K562 (cell line): Measurements from ENCODE around the gene SYT8. TPM values are rescaled to one million over a fixed set of nuclear protein-coding genes. Genes with fewer than 3 reads are reported as not detected.

ENCODE experiments used
- ATAC-seq: fragments of 200-7000 bp; cut with Tn5 transposase; 3 replicates; pipeline ENCODE4 v1.9.1; 2020; ENCODE audit warnings: moderate library complexity
- BruUV-seq: library from RNA; stranded (reverse); fragments of 400-500 nt; replicated peaks from 2 replicates; lab custom pipeline; 2021; lab: Mats Ljungman, UMichigan
- CTCF ChIA-PET: fragments of 300-600 bp; formaldehyde crosslinking; extraction: SDS; loops from one replicate; lab custom pipeline; 2021; ENCODE audit warnings: low intra/inter-chr PET ratio; lab: Yijun Ruan, JAX
- POLR2A ChIA-PET: fragments of 300-600, 350-650 bp; sonication (Branson Sonifier 250); formaldehyde crosslinking; extraction: SDS; loops from one replicate; lab custom pipeline; 2021; ENCODE audit warnings: antibody characterized with exemption, inconsistent platforms; lab: Yijun Ruan, JAX
- DNase-seq, 4 experiments: peaks; one replicate each; pipeline versions ENCODE4 v3.0.0 to v3.0.0-alpha.2; 2011 to 2018; ENCODE audit warnings: low spot score in 3 of 4, mixed read lengths in 3 of 4; ENCODE audit errors: extremely low read depth in 1 of 4
- FAIRE-seq: peaks from 2 replicates; lab custom pipeline; 2011; peaks lifted over from hg19 to GRCh38; lab: Jason Lieb, UNC
- H2AFZ ChIP-seq: 2 replicates; pipeline ENCODE4 v1.6.0; 2011; ENCODE audit warnings: low read depth, low read length, control low read depth, inconsistent platforms
- H3K27ac ChIP-seq: fragments of 200-600 bp; 3 replicates; pipeline ENCODE4 v1.8.0; 2011; ENCODE audit warnings: low read depth, mild to moderate bottlenecking, control low read depth, inconsistent platforms, low read length, moderate library complexity, mixed read lengths; ENCODE audit errors: extremely low read depth
- H3K27me3 ChIP-seq, 2 experiments: fragments of 300-600 bp in 1 of 2; 2 replicates in 1 of 2; 3 replicates in 1 of 2; pipeline versions ENCODE4 v1.6.0 to v1.8.0; 2011; ENCODE audit warnings: inconsistent platforms in 2 of 2, low read length in 2 of 2, mild to moderate bottlenecking in 1 of 2, mixed read lengths in 1 of 2, moderate library complexity in 1 of 2; ENCODE audit not compliant: control insufficient read depth in 2 of 2, insufficient read depth in 2 of 2
- H3K36me3 ChIP-seq: fragments of 300-600 bp; 3 replicates; pipeline ENCODE4 v1.8.0; 2011; ENCODE audit warnings: mild to moderate bottlenecking, low read length, inconsistent platforms; ENCODE audit not compliant: control insufficient read depth, insufficient read depth
- H3K4me1 ChIP-seq, 2 experiments: fragments of 200-600 bp in 1 of 2; replicated peaks in 1 of 2; 2 replicates in 1 of 2; 3 replicates in 1 of 2; pipeline versions ENCODE4 v1.5.1 to v1.8.0; 2011; ENCODE audit warnings: inconsistent platforms in 2 of 2, low read length in 2 of 2, mild to moderate bottlenecking in 1 of 2, mixed read lengths in 1 of 2, moderate library complexity in 1 of 2; ENCODE audit not compliant: control insufficient read depth in 2 of 2, insufficient read depth in 2 of 2
- H3K4me2 ChIP-seq: 2 replicates; pipeline ENCODE4 v1.6.1; 2011; ENCODE audit warnings: low read length, control low read depth, inconsistent platforms, mixed read lengths; ENCODE audit not compliant: insufficient read depth
- H3K4me3 ChIP-seq: fragments of 200-600 bp; sonication (generic), shearing (Covaris generic); 2 replicates; pipeline ENCODE4 v1.5.1; 2016; ENCODE audit warnings: control low read depth, inconsistent platforms
- H3K79me2 ChIP-seq: fragments of 200-600 bp; 3 replicates; pipeline ENCODE4 v1.8.0; 2011; ENCODE audit warnings: low read length, inconsistent platforms; ENCODE audit not compliant: control insufficient read depth, insufficient read depth
- H3K9ac ChIP-seq, 2 experiments: 2 replicates each; pipeline versions ENCODE4 v1.6.0 to v1.6.1; 2011; ENCODE audit warnings: low read depth in 2 of 2, low read length in 2 of 2, control low read depth in 1 of 2, inconsistent platforms in 1 of 2, mild to moderate bottlenecking in 1 of 2, mixed read lengths in 1 of 2; ENCODE audit not compliant: insufficient read depth in 1 of 2
- H3K9me1 ChIP-seq: one replicate; pipeline ENCODE4 v1.6.0; 2011; ENCODE audit warnings: inconsistent platforms, mild to moderate bottlenecking, low read length, moderate library complexity; ENCODE audit not compliant: control insufficient read depth, insufficient read depth
- H3K9me3 ChIP-seq: replicated peaks from 2 replicates; pipeline ENCODE4 v1.5.1; 2011; ENCODE audit warnings: low read depth, low read length, inconsistent platforms; ENCODE audit not compliant: control insufficient read depth, insufficient read depth
- H4K20me1 ChIP-seq: replicated peaks from 2 replicates; pipeline ENCODE4 v1.6.1; 2011; ENCODE audit warnings: low read length, inconsistent platforms, mixed read lengths; ENCODE audit not compliant: control insufficient read depth, insufficient read depth
- ARID2 ChIP-seq: fragments of 450-650 bp; IDR thresholded peaks from 2 replicates; pipeline ENCODE4 v1.6.1; 2017; ENCODE audit warnings: antibody characterized with exemption, mild to moderate bottlenecking
- E2F3 ChIP-seq: fragments of 250-450 bp; sonication (Bioruptor Pico); IDR thresholded peaks from 2 replicates; pipeline ENCODE4 v1.4.0; 2020; ENCODE audit warnings: mild to moderate bottlenecking
- EHMT2 ChIP-seq: fragments of 450-650 bp; IDR thresholded peaks from 2 replicates; pipeline ENCODE4 v1.6.1; 2018; ENCODE audit warnings: antibody characterized with exemption
- FIP1L1 ChIP-seq: fragments of 200-400 bp; formaldehyde crosslinking; IDR thresholded peaks from 2 replicates; pipeline ENCODE4 v1.6.1; 2018; ENCODE audit warnings: mild to moderate bottlenecking, low read depth, low read length; ENCODE audit not compliant: poor library complexity, severe bottlenecking
- HDAC6 ChIP-seq: IDR thresholded peaks from 2 replicates; pipeline ENCODE4 v1.6.1; 2012; ENCODE audit warnings: low read depth, mild to moderate bottlenecking, control low read depth, inconsistent platforms, low read length, moderate library complexity
- SREBF1 ChIP-seq: fragments of 150-350 bp; IDR thresholded peaks from 2 replicates; pipeline ENCODE4 v1.6.1; 2014; ENCODE audit warnings: antibody characterized with exemption, low read depth, low read length, borderline replicate concordance
- TRIM24 ChIP-seq, 2 experiments: fragments of 450-650 bp; IDR thresholded peaks; 2 replicates each; pipeline ENCODE4 v1.6.1; 2016
- ZKSCAN3 ChIP-seq: fragments of 250-450 bp; sonication (Bioruptor Pico); IDR thresholded peaks from 2 replicates; pipeline ENCODE4 v1.4.0; 2020
- ZNF57 ChIP-seq: fragments of 450-650 bp; formaldehyde crosslinking; IDR thresholded peaks from 2 replicates; pipeline ENCODE4 v1.4.0; 2020; ENCODE audit warnings: mild to moderate bottlenecking, moderate library complexity
- ZNF780A ChIP-seq: fragments of 250-450 bp; sonication (Bioruptor Pico); IDR thresholded peaks from 2 replicates; pipeline ENCODE4 v1.5.0; 2021; ENCODE audit warnings: mild to moderate bottlenecking
- ZZZ3 ChIP-seq: fragments of 450-650 bp; IDR thresholded peaks from 2 replicates; pipeline ENCODE4 v1.6.1; 2016; ENCODE audit warnings: antibody characterized with exemption, mild to moderate bottlenecking, moderate library complexity
- WGBS: fragments of 100-300 bp; shearing (Covaris generic); methylation state at CpG from one replicate; pipeline ENCODE4 v1.1.6; 2016; ENCODE audit warnings: low coverage, mixed read lengths; ENCODE audit not compliant: insufficient coverage; ENCODE audit errors: missing lambda C conversion rate; 5-methylcytosine and 5-hydroxymethylcytosine counted together
- in situ Hi-C: fragments of 300-500 bp; cut with MboI; formaldehyde crosslinking; loops from 4 replicates; pipeline ENCODE4 v1.15.0; 2018; ENCODE audit warnings: inconsistent platforms, mixed read lengths
- intact Hi-C: fragments of 100-400 bp; cut with micrococcal nuclease; formaldehyde crosslinking; loops from 2 replicates; pipeline ENCODE4 v1.14.2; 2022
- polyA plus RNA-seq, 8 experiments: library from polyadenylated mRNA; depleted of rRNA in 4 of 8; stranded (reverse) in 5 of 8; unstranded in 3 of 8; fragments of >200 nt; fragmentation: Nextera tagmentation in 2 of 8; fragmentation: Illumina TruSeq in 1 of 8; extraction: Ambion mirVana in 2 of 8; extraction: Trizol in 1 of 8; gene quantifications; 2 replicates each; pipeline versions ENCODE4 v1.2.1 to v1.2.3, GENCODE V29; 2011 to 2014; ENCODE audit warnings: inconsistent platforms in 1 of 8, missing spikeins in 1 of 8
- total RNA-seq, 7 experiments: library from RNA; depleted of rRNA in 6 of 7; stranded (reverse); fragments of >200 nt in 6 of 7; fragmentation: Illumina TruSeq in 2 of 7; extraction: Trizol in 2 of 7; gene quantifications; 2 replicates each; pipeline versions ENCODE4 v1.2.1 to v1.2.3, GENCODE V29; 2011 to 2021; ENCODE audit warnings: low replicate concordance in 1 of 7
- TF ChIP-seq, protein P1 (sequence below): IDR thresholded peaks from 2 replicates; pipeline ENCODE4 v1.6.1; 2011; ENCODE audit not compliant: insufficient read length; ENCODE audit errors: extremely low read depth
- TF ChIP-seq, protein P2 (sequence below), 2 experiments: fragments of 450-650 bp in 1 of 2; sonication (generic) in 1 of 2; formaldehyde crosslinking; conservative IDR thresholded peaks; 2 replicates each; pipeline versions ENCODE4 v1.4.0 to v1.8.1; 2020 to 2022; ENCODE audit warnings: mild to moderate bottlenecking in 1 of 2, missing genetic modification reagents in 1 of 2
- TF ChIP-seq, protein P3 (sequence below): sonication (generic); formaldehyde crosslinking; IDR thresholded peaks from 2 replicates; pipeline ENCODE4 v1.5.0; 2020; ENCODE audit warnings: missing genetic modification reagents
- TF ChIP-seq, protein P4 (sequence below): fragments of 150-350 bp; conservative IDR thresholded peaks from 2 replicates; pipeline ENCODE4 v1.6.1; 2014; ENCODE audit warnings: low read length
- TF ChIP-seq, protein P5 (sequence below): fragments of 450-650 bp; IDR thresholded peaks from 2 replicates; pipeline ENCODE4 v1.6.1; 2016; ENCODE audit warnings: low read depth, mild to moderate bottlenecking, moderate library complexity

Gene SYT8
- total and polyA plus RNA-seq, 9 of the 15 experiments (the other 6 are each of a cell fraction or from before 2014, with no cell fraction given) = not detected

- BruUV-seq = no TSS peak
- intact Hi-C loops (no loop called here), in situ Hi-C loops (no loop called here)
- ChIA-PET POLR2A (no interaction called here), CTCF (no interaction called here)
- Histone ChIP-seq H3K27me3 (peaks cover 0 to 53% of the 10 kb centered on the region in 2 experiments; a peak in 3 of 5 replicates), H3K9ac (peak overlapping the region in 1 of 2 experiments; percentile 81; a peak in 1 of 4 replicates), H3K9me1 (no peaks in the 10 kb centered on the region), H3K4me2 (no peak overlapping the region), H2AFZ (0 out of 2 replicates have a peak overlapping the region, but pooled peaks have one; percentile 86), H4K20me1 (no peaks in the 10 kb centered on the region; the same call in 1 of the 2 replicates), H3K27ac (no peak overlapping the region)
- FAIRE-seq = no peak
- 51% methylated on average over 7 of the region's 8 CpGs for WGBS
- DNase-seq = no peak
- no peak for TF ChIP-seq FIP1L1
- TF ChIP-seq, protein P1, sequence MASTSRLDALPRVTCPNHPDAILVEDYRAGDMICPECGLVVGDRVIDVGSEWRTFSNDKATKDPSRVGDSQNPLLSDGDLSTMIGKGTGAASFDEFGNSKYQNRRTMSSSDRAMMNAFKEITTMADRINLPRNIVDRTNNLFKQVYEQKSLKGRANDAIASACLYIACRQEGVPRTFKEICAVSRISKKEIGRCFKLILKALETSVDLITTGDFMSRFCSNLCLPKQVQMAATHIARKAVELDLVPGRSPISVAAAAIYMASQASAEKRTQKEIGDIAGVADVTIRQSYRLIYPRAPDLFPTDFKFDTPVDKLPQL = no peak
- TF ChIP-seq, protein P2, sequence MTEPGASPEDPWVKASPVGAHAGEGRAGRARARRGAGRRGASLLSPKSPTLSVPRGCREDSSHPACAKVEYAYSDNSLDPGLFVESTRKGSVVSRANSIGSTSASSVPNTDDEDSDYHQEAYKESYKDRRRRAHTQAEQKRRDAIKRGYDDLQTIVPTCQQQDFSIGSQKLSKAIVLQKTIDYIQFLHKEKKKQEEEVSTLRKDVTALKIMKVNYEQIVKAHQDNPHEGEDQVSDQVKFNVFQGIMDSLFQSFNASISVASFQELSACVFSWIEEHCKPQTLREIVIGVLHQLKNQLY (CRISPR knock-in tag; conservative IDR thresholded peaks at IDR 0.05) = no peak
- no peak for TF ChIP-seq TRIM24 (IDR thresholded peaks at IDR 0.05)
- TF ChIP-seq, protein P3, sequence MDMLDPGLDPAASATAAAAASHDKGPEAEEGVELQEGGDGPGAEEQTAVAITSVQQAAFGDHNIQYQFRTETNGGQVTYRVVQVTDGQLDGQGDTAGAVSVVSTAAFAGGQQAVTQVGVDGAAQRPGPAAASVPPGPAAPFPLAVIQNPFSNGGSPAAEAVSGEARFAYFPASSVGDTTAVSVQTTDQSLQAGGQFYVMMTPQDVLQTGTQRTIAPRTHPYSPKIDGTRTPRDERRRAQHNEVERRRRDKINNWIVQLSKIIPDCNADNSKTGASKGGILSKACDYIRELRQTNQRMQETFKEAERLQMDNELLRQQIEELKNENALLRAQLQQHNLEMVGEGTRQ = no peak
- TF ChIP-seq HDAC6 = no peak
- no peak for TF ChIP-seq ZNF780A (CRISPR knock-in tag)
- TF ChIP-seq E2F3 = no peak
- TF ChIP-seq, protein P4, sequence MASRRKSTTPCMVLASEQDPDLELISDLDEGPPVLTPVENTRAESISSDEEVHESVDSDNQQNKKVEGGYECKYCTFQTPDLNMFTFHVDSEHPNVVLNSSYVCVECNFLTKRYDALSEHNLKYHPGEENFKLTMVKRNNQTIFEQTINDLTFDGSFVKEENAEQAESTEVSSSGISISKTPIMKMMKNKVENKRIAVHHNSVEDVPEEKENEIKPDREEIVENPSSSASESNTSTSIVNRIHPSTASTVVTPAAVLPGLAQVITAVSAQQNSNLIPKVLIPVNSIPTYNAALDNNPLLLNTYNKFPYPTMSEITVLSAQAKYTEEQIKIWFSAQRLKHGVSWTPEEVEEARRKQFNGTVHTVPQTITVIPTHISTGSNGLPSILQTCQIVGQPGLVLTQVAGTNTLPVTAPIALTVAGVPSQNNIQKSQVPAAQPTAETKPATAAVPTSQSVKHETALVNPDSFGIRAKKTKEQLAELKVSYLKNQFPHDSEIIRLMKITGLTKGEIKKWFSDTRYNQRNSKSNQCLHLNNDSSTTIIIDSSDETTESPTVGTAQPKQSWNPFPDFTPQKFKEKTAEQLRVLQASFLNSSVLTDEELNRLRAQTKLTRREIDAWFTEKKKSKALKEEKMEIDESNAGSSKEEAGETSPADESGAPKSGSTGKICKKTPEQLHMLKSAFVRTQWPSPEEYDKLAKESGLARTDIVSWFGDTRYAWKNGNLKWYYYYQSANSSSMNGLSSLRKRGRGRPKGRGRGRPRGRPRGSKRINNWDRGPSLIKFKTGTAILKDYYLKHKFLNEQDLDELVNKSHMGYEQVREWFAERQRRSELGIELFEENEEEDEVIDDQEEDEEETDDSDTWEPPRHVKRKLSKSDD = no peak
- no peak for TF ChIP-seq ZZZ3
- no peak for TF ChIP-seq SREBF1
- no peak for TF ChIP-seq EHMT2
- TF ChIP-seq, protein P5, sequence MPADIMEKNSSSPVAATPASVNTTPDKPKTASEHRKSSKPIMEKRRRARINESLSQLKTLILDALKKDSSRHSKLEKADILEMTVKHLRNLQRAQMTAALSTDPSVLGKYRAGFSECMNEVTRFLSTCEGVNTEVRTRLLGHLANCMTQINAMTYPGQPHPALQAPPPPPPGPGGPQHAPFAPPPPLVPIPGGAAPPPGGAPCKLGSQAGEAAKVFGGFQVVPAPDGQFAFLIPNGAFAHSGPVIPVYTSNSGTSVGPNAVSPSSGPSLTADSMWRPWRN = no peak
- TF ChIP-seq ARID2 = no peak
- TF ChIP-seq ZKSCAN3 (CRISPR knock-in tag) = no peak
- no peak for TF ChIP-seq ZNF57 (CRISPR knock-in tag)
- TF ChIP-seq, all 486 proteins: peak for 0
- Histone ChIP-seq H3K9me3 (no peaks in the 10 kb centered on the region), H3K4me3 (no peak overlapping the region), H3K4me1 (peaks cover 9 to 66% of the 10 kb centered on the region in 2 experiments; a peak in 4 of 5 replicates), H3K79me2 (no peaks in the 10 kb centered on the region), H3K36me3 (no peaks in the 10 kb centered on the region)
- ATAC-seq = no peak
Measured at GRCh38 chr11:1843796-1844195, 9.0 kb downstream of the SYT8 start.
